Lung (tissue), 12 donors: Measurements from ENCODE around the gene HSD17B1. TPM values are rescaled to one million over a fixed set of nuclear protein-coding genes. Genes with fewer than 3 reads are reported as not detected.
A peak's percentile ranks its signal among the peaks of the same experiment; 100 is the strongest.

ENCODE experiments used
- ATAC-seq: fragments of 200-7000 bp; cut with Tn5 transposase; one replicate; pipeline ENCODE4 v1.9.1; 2020; ENCODE audit warnings: moderate number of reproducible peaks; ENCODE audit not compliant: insufficient read depth, low FRiP score
- DNase-seq, 3 donors: peaks; one replicate each; pipeline ENCODE4 v3.0.0-alpha.2; 2013 to 2017
- H3K27ac ChIP-seq, 2 donors: one replicate each; pipeline ENCODE4 v1.5.1; 2013; ENCODE audit warnings: mild to moderate bottlenecking in 2 of 2, moderate library complexity in 2 of 2, control low read depth in 1 of 2, inconsistent platforms in 1 of 2, low read depth in 1 of 2, low read length in 1 of 2
- H3K27me3 ChIP-seq, 3 donors: one replicate each; pipeline ENCODE4 v1.5.1; 2013; ENCODE audit warnings: low read length in 2 of 3; ENCODE audit not compliant: control insufficient read depth in 3 of 3, insufficient read depth in 3 of 3
- H3K36me3 ChIP-seq, 4 donors: one replicate each; pipeline ENCODE4 v1.5.1; 2013; ENCODE audit warnings: low read length in 4 of 4, mild to moderate bottlenecking in 1 of 4, moderate library complexity in 1 of 4; ENCODE audit not compliant: control insufficient read depth in 4 of 4, insufficient read depth in 4 of 4
- H3K4me1 ChIP-seq, 5 donors: one replicate each; pipeline ENCODE4 v1.5.1; 2013; ENCODE audit warnings: low read length in 5 of 5, mild to moderate bottlenecking in 2 of 5, moderate library complexity in 1 of 5; ENCODE audit not compliant: control insufficient read depth in 5 of 5, insufficient read depth in 5 of 5
- H3K4me3 ChIP-seq: one replicate; pipeline ENCODE4 v1.5.1; 2013; ENCODE audit warnings: mild to moderate bottlenecking, control low read depth, moderate library complexity
- H3K9ac ChIP-seq, 2 donors: one replicate each; pipeline ENCODE4 v1.5.1; 2013; ENCODE audit warnings: low read length in 2 of 2, control low read depth in 1 of 2; ENCODE audit not compliant: insufficient read depth in 1 of 2
- H3K9me3 ChIP-seq, 4 donors: one replicate each; pipeline ENCODE4 v1.5.1; 2013; ENCODE audit warnings: low read length in 3 of 4, mild to moderate bottlenecking in 1 of 4, moderate library complexity in 1 of 4; ENCODE audit not compliant: control insufficient read depth in 4 of 4, insufficient read depth in 3 of 4
- CTCF ChIP-seq: IDR thresholded peaks from 2 replicates; pipeline ENCODE4 v1.5.1; 2012; ENCODE audit warnings: mild to moderate bottlenecking; ENCODE audit errors: control extremely low read depth, extremely low read depth
- WGBS, 2 donors: extraction: QIAGEN DNeasy Blood & Tissue Kit; methylation state at CpG; one replicate each; pipeline ENCODE4 v1.1.7; 2013; 5-methylcytosine and 5-hydroxymethylcytosine counted together
- polyA plus RNA-seq, 2 donors: library from polyadenylated mRNA; stranded (reverse); fragments of 200-250 nt; gene quantifications; one replicate each; pipeline ENCODE4 v1.2.1, GENCODE V29; 2013
- total RNA-seq, 2 donors: library from RNA; depleted of rRNA in 1 of 2; stranded (reverse); fragments of >200 nt in 1 of 2; gene quantifications; one replicate each; pipeline ENCODE4 v1.2.1, GENCODE V29; 2014 to 2021
- donor health status: control.
- donor health status: control.
- donor health status: Bipolar disorder and iron deficiency.
- donor health status: healthy.
- donor health status: DM: yes; HTN: yes; CAD: no.

The HSD17B1 gene
- total and polyA plus RNA-seq, 4 donors: 0.98 to 2.4 (median 1.6) TPM

GRCh38 chr17:42522263-42522790 is 30.4 kb upstream of the HSD17B1 start:
- WGBS, 2 donors: 75 to 80% methylated on average over 9 of the region's 9 CpGs
- H3K9ac ChIP-seq: no peak overlapping the region
- no peak for TF ChIP-seq CTCF
- ATAC-seq (no peak), DNase-seq (no peak)
- H3K4me1 ChIP-seq: peaks cover 29 to 59% (median 43%) of the 10 kb centered on the region in 5 donors
- H3K27me3 ChIP-seq: no peaks in the 10 kb centered on the region
- no peak overlapping the region for H3K4me3 ChIP-seq
- H3K9me3 ChIP-seq: no peaks in the 10 kb centered on the region
- peak overlapping the region; percentile 38 to 84 for H3K27ac ChIP-seq
- H3K36me3 ChIP-seq: peaks cover 0 to 18% (median 2%) of the 10 kb centered on the region in 4 donors

- no peaks in the 10 kb centered on the region for H3K27me3 ChIP-seq
- DNase-seq: no peak
- no peak overlapping the region for H3K9ac ChIP-seq
- no peak for TF ChIP-seq CTCF
- no peaks in the 10 kb centered on the region for H3K9me3 ChIP-seq
- 87 to 95% methylated on average over 8 of the region's 8 CpGs for WGBS, 2 donors
- no peak for ATAC-seq
- no peak overlapping the region for H3K4me3 ChIP-seq
- H3K27ac ChIP-seq: peak overlapping the region; percentile 24 to 84
- H3K36me3 ChIP-seq: peaks cover 0 to 18% (median 2%) of the 10 kb centered on the region in 4 donors
- H3K4me1 ChIP-seq: peaks cover 28 to 54% (median 41%) of the 10 kb centered on the region in 5 donors
Observed at GRCh38 chr17:42522798-42523278, 29.9 kb upstream of the HSD17B1 start.

GRCh38 chr17:42525221-42525620 is 27.5 kb upstream of the HSD17B1 start:
- H3K4me1 ChIP-seq: peaks cover 8 to 30% (median 25%) of the 10 kb centered on the region in 5 donors
- H3K27me3 ChIP-seq: no peaks in the 10 kb centered on the region
- ATAC-seq (no peak), DNase-seq (no peak)
- H3K4me3 ChIP-seq: no peak overlapping the region
- H3K36me3 ChIP-seq: peaks cover 0 to 18% (median 2%) of the 10 kb centered on the region in 4 donors
- H3K9ac ChIP-seq: no peak overlapping the region
- 87 to 93% methylated on average over 2 of the region's 2 CpGs for WGBS, 2 donors
- no peaks in the 10 kb centered on the region for H3K9me3 ChIP-seq
- no peak overlapping the region for H3K27ac ChIP-seq
- no peak for TF ChIP-seq CTCF
